ENCODE measurements around the gene KRT33A.

The KRT33A gene

GRCh38 chr17:41327411-41328120 is 23.1 kb downstream of the KRT33A start:
- DNase-seq: no peak

GRCh38 chr17:41326173-41327145 is 24.2 kb downstream of the KRT33A start:
- DNase-seq: no peak

DNA sequence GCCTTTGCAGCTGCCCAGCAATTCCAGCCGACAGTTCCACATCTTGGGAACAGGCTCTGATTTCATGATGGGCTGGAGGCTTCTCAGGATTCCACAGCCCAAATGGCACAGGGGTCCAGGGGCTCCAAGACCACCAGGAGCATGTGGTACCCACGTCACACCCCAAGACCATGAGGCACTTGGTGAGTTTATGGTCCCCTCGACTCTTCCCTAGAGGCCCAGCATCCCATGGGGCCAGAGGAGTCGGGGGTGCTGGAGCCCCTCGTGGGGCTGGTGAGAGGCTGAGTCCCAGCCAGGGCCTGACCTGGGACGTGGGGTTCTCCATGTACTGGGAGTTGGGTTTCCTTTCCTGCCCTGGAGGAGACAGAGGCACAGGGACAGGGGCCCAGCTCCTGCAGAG is 25.0 kb downstream of the KRT33A start:
- no peak for DNase-seq

- no peak for DNase-seq
Observed at GRCh38 chr17:41325126-41325525, 25.5 kb downstream of the KRT33A start.

DNA sequence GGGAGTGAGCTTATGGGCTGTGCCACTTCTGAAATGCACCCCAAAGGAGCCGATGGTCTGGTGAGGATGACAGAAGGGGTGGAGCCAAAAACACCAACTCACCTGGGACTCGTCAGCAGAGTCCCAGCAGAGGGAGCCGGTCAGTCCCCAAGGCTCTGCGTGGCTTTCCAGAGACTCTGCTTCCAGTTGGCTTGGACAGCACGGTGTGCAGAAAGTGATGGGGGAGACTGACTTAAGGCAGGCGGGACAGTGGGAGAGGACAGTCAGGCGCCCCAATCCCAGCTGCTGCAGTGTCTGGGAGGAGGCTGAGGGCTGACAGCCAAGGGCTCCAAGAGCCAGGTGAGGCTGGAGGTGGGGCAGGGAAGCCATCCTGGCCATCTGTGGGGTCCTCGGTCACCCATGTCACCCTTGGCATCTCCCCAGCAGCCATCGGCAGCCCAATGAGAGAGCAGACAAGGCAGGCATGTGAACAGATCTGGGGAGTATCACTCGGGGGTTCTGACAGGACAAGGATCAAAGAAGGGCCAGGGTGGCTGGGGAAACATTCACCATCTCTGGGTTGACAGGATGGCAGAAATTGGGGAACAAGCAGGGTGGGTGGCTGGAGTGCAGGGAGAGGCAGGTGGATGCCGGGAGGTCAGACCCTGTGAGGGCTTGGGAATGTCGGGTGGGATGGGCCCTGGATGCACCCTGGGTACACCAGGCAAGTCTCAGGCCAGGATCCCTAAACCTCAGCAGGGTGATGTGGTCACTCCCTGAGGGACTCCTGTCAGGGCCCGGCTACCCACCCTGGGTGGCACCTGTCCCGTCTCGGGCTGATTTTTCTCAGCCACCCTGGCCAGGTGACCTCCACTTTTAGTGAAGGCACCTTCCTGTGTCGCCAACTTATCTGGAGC is 26.2 kb downstream of the KRT33A start:
- DNase-seq: no peak

DNA sequence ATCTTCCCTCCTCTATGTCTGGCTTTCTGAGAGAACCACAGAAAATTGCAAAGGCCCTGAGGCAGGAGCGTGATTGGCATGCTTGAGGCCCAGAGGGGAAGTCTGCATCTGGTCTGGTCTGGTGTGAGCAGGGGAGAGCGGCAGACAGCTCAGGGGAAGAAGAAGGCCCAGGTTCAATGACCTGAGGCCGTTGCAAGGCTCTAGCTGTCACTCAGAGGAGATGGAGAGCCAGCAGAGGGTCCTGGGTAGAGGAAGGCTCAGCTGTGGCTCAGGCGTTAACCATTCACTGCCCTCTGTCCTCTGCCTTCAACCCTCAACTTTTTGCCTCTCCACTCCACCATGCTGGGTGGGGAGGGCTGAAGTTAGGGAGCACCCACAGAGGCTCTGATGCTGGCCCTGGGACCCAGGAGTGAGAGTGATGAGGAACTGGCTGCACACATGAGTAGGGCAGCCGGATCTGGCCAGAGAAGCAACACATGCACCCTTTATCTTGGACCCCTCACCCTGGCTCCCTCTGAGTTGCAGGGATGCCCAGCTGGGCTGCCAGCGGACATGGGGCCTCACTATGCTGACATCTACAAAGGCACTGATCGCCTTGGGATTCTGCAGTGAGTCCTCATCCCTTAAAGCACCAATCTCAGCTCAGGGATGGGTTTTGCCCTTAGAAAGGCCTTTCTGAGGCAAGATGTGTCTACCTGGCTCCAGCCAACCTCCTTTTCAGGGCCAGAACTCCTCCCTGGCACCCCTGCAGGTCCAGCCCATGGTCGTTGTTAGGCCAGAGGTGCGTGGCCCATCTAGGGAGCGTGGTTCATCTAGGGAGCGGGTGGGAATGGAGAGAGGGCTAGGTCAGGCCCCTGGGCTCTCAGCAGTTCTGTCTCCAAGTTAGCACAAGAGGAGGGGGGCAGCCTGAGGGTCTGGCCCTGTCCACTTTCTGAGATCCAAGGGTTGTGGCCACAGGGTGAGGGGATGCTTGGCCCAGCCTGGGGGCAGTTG is 27.4 kb downstream of the KRT33A start:
- DNase-seq: no peak

DNA sequence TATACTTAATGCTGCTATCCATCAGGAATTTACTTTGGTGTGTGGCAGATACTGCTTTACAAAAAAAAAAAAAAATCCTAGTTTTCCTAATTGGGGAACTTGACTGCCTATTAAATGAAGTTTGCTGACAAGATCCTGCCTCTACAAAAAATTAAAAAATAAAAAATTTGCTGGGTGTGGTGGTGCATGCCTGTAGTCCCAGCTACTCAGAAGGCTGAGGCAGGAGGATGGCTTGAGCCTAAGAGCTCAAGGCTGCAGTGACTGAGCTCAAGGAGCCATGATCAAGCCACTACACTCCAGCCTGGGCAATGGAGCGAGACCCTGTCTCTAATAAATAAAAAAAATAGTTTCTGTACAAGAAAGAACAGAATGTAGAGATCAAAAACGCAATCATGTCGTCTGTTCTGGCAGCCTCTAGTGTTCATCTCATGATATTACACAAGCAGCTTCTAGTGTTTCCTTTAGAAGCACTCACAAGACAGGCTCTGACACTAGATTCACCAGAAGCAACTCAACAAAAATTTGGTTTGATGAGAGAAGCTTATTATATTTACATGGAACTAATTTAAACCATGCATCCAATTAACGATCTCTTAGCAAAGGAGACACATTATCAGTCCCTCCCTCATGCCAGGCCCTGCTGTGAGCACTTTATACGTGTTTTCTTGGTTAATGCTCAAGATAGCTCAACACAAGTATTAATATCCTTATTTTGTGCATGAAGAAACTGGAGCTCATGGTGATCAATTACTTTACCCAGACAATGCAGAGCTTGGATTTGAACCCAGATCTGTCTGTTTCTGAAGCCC is 28.3 kb downstream of the KRT33A start:
- DNase-seq: peak; percentile 11

- no peak for DNase-seq
Observed at GRCh38 chr17:41318231-41318630, 32.4 kb downstream of the KRT33A start.

DNA sequence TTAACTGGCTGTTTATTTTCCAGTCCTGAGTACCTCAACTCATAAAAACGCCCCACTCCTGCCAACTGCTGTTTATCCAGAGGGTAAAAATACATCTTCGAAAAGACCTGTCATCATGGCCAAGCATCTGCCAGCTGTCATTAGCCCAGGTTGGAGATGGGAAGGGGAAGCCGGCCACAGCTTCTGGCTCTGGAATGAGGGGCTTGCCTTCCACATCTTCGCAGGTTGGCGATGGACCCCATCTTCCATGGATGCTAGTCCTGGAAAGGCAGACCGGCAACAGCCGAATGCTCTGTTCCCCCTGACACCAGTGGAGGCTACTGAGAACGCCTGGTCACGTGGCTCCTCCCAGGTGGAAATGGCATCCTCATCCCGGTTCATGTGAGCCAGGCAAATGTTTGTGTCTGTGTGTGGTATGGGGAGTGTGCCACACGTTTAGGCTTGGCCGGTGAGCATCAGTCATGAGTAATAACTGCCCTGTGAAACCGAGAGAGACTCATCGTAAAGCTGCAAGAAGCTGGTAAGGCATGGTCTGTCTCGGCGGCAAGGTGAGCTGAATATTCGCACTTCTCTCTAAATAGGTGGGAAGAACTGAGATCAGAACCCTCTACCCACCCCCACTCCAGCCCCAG is 34.7 kb downstream of the KRT33A start:
- no peak for DNase-seq

DNA sequence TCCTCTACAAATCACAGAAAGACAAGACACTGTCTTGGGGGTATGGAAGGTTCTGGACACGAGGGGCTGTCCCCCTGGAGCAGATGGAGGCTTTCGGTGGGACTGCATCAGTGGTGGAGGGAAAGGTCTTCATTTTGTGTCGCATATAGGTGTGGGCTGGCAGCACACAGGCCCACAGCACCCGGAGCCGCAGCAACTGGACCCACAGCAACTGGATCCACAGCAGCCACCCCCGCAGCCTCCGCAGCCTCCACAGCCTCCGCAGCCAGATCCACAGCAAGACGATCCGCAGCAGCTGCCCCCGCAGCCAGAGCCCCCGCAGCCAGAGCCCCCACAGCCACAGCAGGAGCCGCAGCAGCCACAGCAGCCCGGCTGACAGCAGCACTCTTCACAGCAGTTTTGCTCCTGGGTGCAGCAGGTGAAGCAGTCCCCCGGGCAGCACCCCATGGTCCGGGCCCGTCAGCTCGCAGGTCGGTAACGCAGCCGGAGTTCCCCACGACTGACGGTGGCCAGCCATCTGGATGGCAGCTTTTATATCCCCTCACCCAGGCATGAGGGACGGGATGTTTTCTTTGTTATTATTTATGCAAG is 35.3 kb downstream of the KRT33A start, which contains the start of gene KRTAP17-1:
Gene KRTAP17-1, minus strand, starts transcription at position 507 of the 591 bp plus-strand sequence. Its CDS starts 60 bp downstream, at position 447.
- no peak for DNase-seq

- no peak for DNase-seq
Observed at GRCh38 chr17:41311111-41311510, 39.5 kb downstream of the KRT33A start.

DNA sequence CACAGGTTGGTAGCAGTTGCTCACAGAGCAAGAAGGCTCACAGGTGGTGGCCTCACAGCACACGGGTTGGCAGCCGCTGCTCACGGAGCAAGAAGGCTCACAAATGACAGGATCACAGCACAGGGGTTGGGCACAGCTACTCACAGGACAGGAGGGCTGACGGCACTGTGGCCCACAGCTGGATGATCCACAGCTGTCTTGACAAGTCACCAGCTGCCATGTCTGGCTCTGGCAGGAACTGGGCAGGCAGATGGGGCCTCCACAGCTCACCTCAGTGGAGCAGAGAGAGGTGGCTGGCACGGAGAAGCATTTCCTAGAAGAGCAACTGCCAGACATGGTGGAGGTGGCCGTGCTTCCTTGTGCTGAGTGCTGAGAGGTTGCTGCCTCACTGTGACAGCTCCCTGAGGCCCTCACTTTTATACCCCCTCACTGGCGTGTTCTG is 41.7 kb downstream of the KRT33A start, which contains the start of gene KRTAP16-1:
Gene KRTAP16-1, minus strand, starts transcription at position 392 of the 442 bp plus-strand sequence. Its CDS starts 56 bp downstream, at position 336.
- no peak for DNase-seq

DNA sequence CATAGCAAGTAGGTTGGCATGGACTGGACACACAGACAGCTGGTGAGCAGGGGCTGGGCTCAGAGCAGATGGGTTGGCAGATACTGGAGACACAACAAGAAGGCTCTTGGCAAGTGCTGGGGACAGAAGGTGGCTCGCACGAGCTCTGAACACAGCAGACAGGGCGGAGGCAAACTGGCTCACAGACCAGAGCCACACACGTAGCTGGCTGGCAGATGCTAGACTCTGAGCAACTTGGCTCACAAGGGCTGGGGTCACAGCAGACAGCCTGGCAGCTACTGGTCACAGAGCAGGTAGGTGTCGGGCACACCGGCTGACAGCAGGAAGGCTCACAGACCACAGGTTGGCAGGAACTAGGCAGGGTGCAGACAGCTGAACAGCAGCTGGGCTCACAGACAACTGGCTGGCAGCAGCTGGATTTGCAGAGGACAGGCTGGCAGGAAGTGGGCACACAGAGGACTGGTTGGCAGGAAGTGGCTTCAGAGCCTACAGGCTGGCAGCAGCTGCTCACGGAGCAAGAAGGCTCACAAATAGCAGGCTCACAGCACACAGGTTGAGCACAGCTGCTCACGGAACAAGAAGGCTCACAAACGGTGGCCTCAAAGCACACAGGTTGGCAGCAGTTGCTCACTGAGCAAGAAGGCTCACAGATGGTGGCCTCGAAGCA is 42.2 kb downstream of the KRT33A start:
- no peak for DNase-seq

GRCh38 chr17:41307647-41308046 is 43.0 kb downstream of the KRT33A start:
- no peak for DNase-seq

DNA sequence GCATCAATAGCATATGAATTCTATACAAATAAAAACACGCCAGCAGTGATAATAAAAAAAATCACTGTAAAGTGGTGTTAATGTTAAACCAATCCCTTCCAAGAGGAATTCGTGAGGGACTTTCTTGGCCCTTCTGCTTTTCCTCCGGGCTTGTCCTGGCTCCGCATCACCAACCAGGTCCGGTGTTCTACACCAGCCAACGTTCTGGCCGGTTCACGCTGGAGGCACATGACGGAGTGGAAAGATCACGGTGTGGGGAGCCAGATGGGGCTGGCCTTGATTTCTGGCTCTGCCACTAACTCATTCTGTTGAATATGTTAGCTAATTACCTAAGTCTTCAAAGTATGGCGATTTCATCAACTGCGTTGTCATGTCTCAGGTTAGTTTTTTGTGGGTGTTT is 46.5 kb downstream of the KRT33A start:
- no peak for DNase-seq

DNA sequence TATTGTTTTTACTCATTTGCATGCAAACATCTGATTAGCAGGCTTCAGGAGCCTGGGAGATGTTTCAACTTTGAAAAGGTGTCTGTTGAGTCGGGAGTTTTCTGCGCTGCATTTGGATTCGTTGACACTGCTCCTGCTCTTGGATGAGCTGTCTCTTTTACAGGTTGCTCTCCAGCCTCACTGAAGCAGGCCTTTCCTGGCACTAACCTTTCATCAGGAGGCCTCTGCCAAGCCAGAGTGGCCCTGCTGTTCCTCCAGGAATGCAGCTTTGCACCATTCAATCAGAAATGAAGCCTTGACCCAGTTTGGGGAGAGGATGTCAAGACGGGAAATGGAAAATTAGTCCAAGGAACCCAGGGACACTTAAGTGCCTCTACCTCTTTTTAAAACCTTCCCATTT is 47.6 kb downstream of the KRT33A start:
- DNase-seq: no peak

DNA sequence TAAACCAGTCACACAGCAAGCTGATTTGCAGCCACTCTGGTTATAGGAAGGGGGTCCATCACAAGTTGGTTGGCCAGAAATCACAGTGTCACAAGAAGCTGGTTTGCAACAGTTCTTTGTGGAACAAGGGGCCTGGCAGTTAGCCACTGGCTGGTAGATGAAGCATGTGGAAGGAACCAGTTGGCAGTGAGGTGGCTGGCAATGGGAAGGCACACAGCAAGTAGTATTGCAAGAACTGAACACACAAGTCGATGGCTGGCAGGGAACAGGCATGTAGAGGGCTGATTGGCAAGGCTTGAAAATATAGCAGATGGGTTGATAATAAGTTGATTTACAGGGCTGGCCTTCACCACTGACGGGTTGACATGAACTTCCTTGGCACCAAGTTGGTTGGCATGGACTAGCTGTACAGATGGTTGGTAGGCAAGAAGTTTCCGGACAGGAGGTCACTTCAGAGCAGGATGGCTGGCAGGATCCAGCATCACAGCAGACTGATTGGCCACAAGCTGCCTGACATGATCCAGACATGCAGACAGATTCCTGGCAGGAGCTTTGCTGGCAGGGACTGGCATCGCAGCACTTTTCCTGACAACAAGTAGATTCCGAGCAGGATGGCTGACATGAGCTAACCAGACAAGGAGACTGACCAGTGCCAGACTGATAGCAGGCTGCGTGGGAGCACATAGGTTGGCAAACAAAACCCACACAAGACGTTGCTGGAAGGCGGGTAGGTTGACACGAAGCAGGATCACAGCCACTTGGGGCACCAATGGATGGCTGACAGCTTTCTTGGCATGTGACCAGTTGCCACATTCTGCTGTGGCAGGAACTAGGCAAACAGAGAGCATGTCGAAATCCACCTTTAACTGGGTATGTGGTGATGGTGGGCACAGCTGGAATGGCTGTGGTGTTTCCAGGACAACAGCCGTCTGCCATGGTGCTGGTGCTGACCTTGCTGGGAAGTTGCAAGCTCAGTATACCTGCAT is 48.4 kb downstream of the KRT33A start, which contains the start of gene KRTAP29-1:
Gene KRTAP29-1, minus strand, starts transcription at position 936 of the 986 bp plus-strand sequence. Its CDS starts 0 bp downstream, at position 936.
- no peak for DNase-seq
